Measurements from ENCODE around the gene HACL1. TPM values are rescaled to one million over a fixed set of nuclear protein-coding genes. Genes with fewer than 3 reads are reported as not detected.

HACL1 gene
- total RNA-seq, 1 experiment from 2014 or later: 44.9 TPM

DNA sequence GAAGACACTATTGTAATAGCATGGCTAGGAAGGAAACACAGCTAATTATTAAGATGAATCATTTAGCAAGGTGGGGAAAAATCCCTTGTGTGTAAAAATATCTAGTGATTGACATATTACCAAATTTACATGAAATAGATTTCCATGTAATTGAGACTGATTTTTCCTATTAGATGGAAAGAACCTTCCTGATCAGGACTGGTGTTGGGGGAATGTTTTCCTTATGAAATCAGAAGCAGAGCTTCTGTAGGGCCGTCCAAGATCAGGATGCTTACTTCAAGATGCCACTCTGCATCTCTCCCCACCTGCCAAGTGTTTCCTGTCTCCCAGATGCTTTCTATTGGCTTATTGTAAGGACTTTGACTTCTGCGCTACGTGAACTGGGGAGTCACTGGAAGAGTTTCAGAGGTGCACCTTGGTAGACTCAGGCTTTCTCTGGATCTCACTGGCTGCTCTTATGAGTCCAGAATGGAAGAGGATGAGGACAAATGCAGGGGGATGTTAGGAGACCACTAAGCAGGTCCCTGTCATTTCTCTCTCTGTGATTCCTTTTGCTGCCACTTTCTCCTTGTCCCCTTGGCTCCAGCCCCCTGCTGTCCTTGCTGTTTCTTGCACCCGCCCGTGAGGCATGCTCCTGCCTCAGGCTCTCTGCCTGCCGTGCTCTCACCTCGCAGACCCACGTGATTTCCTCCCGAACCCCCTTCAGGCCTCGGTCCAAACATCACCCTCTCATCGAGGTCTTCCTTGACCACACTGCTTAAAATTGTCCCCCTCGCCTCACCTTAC is 30.2 kb upstream of the HACL1 start:
- ATAC-seq: peak; percentile 10
- ChIA-PET POLR2A (interaction anchor here (0.7 kb wide), 1 partner anchor 31 kb away, joined by 3 read pairs; no protein-coding TSS in a partner anchor), CTCF (interaction anchor here (1.4 kb wide), 1 partner anchor 105 kb away, joined by 4 read pairs; no protein-coding TSS in a partner anchor)
- TF ChIP-seq, protein P1, sequence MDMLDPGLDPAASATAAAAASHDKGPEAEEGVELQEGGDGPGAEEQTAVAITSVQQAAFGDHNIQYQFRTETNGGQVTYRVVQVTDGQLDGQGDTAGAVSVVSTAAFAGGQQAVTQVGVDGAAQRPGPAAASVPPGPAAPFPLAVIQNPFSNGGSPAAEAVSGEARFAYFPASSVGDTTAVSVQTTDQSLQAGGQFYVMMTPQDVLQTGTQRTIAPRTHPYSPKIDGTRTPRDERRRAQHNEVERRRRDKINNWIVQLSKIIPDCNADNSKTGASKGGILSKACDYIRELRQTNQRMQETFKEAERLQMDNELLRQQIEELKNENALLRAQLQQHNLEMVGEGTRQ (CRISPR knock-in tag; IDR thresholded peaks at IDR 0.05): peak; percentile 36; the same call in 1 of the 2 replicates
- TF ChIP-seq CBFB (CRISPR knock-in tag; IDR thresholded peaks at IDR 0.05; ENCODE audit: low read depth) (no peak), SMAD4 (CRISPR knock-in tag; IDR thresholded peaks at IDR 0.05) (no peak)
- Mint-ChIP-seq H3K9me3 (no peaks in the 10 kb centered on the region), H3K4me1 (peaks cover 67% of the 10 kb centered on the region), H3K27me3 (ENCODE audit: low read depth) (peaks cover 2% of the 10 kb centered on the region; the same call in 1 of the 2 replicates), H3K36me3 (peaks cover 4% of the 10 kb centered on the region; the same call in 1 of the 2 replicates), H3K4me3 (no peak overlapping the region), H3K27ac (peak overlapping the region; percentile 43)
- DNase-seq (ENCODE audit: low spot score): peak; percentile 21

DNA sequence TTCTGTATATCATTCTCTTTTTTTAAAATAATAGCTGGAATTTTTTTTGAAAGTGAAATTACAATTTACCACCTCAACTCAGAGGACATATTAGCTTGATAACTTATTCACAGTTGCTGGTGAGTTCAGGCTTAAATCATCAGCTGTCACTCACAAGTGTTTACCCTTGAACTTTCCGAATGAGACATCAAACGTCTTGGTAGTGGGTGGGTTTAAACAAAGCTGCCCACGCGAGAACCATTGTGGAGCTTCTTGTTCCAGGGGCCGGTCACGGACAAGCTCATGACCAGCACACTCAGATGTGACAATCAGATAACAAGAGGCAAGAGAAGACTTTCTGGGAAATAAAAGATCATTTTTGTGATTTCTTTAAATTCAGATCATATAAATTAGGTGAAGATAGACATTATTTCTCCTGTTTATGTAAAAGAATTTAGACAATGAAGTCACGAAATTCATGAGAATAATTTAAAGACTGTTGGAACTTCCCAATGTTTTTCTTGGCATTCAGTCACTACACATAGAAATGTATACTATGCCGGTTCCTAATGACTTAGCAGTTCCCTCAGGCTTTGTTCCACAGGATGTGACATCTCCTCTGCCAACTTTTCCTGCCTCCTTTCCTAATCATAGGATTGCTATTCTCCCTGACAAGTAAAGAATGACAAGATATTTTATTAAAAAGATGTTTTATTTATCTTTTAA is 29.4 kb upstream of the HACL1 start:
- DNase-seq (ENCODE audit: low spot score) (no peak), ATAC-seq (no peak)
- peaks cover 61% of the 10 kb centered on the region for H3K4me1 Mint-ChIP-seq
- TF ChIP-seq, protein P2, sequence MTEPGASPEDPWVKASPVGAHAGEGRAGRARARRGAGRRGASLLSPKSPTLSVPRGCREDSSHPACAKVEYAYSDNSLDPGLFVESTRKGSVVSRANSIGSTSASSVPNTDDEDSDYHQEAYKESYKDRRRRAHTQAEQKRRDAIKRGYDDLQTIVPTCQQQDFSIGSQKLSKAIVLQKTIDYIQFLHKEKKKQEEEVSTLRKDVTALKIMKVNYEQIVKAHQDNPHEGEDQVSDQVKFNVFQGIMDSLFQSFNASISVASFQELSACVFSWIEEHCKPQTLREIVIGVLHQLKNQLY (CRISPR knock-in tag; IDR thresholded peaks at IDR 0.05): no peak
- TF ChIP-seq MYBL2 (CRISPR knock-in tag; IDR thresholded peaks at IDR 0.05): no peak
- TF ChIP-seq FOXP1 (CRISPR knock-in tag; IDR thresholded peaks at IDR 0.05; ENCODE audit: borderline replicate concordance): no peak
- TF ChIP-seq, protein P3, sequence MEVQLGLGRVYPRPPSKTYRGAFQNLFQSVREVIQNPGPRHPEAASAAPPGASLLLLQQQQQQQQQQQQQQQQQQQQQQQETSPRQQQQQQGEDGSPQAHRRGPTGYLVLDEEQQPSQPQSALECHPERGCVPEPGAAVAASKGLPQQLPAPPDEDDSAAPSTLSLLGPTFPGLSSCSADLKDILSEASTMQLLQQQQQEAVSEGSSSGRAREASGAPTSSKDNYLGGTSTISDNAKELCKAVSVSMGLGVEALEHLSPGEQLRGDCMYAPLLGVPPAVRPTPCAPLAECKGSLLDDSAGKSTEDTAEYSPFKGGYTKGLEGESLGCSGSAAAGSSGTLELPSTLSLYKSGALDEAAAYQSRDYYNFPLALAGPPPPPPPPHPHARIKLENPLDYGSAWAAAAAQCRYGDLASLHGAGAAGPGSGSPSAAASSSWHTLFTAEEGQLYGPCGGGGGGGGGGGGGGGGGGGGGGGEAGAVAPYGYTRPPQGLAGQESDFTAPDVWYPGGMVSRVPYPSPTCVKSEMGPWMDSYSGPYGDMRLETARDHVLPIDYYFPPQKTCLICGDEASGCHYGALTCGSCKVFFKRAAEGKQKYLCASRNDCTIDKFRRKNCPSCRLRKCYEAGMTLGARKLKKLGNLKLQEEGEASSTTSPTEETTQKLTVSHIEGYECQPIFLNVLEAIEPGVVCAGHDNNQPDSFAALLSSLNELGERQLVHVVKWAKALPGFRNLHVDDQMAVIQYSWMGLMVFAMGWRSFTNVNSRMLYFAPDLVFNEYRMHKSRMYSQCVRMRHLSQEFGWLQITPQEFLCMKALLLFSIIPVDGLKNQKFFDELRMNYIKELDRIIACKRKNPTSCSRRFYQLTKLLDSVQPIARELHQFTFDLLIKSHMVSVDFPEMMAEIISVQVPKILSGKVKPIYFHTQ (CRISPR knock-in tag; IDR thresholded peaks at IDR 0.05): no peak
- no peak for TF ChIP-seq ESRRA (CRISPR knock-in tag; IDR thresholded peaks at IDR 0.05; ENCODE audit: borderline replicate concordance)
- TF ChIP-seq, protein P4, sequence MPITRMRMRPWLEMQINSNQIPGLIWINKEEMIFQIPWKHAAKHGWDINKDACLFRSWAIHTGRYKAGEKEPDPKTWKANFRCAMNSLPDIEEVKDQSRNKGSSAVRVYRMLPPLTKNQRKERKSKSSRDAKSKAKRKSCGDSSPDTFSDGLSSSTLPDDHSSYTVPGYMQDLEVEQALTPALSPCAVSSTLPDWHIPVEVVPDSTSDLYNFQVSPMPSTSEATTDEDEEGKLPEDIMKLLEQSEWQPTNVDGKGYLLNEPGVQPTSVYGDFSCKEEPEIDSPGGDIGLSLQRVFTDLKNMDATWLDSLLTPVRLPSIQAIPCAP (CRISPR knock-in tag; IDR thresholded peaks at IDR 0.05): no peak
- TF ChIP-seq, protein P5, sequence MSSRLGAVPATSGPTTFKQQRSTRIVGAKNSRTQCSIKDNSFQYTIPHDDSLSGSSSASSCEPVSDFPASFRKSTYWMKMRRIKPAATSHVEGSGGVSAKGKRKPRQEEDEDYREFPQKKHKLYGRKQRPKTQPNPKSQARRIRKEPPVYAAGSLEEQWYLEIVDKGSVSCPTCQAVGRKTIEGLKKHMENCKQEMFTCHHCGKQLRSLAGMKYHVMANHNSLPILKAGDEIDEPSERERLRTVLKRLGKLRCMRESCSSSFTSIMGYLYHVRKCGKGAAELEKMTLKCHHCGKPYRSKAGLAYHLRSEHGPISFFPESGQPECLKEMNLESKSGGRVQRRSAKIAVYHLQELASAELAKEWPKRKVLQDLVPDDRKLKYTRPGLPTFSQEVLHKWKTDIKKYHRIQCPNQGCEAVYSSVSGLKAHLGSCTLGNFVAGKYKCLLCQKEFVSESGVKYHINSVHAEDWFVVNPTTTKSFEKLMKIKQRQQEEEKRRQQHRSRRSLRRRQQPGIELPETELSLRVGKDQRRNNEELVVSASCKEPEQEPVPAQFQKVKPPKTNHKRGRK (CRISPR knock-in tag; IDR thresholded peaks at IDR 0.05; ENCODE audit: borderline replicate concordance): no peak
- no peak for TF ChIP-seq FOXK1 (CRISPR knock-in tag; IDR thresholded peaks at IDR 0.05)
- no peak for TF ChIP-seq ZNF671 (CRISPR knock-in tag; IDR thresholded peaks at IDR 0.05)
- peaks cover 2% of the 10 kb centered on the region; the same call in 1 of the 2 replicates for H3K27me3 Mint-ChIP-seq (ENCODE audit: low read depth)
- H3K36me3 Mint-ChIP-seq: peaks cover under 1% of the 10 kb centered on the region; the same call in 1 of the 2 replicates
- H3K9me3 Mint-ChIP-seq: peaks cover 2% of the 10 kb centered on the region
- ChIA-PET CTCF (interaction anchor here (0.7 to 1.6 kb wide), 4 partner anchors 16 to 181 kb away, joined by 3 to 5 read pairs (median 3); no protein-coding TSS in a partner anchor), POLR2A (interaction anchor here (0.7 kb wide), 1 partner anchor 31 kb away, joined by 3 read pairs; no protein-coding TSS in a partner anchor)
- H3K27ac Mint-ChIP-seq: no peak overlapping the region
- no peak overlapping the region for H3K4me3 Mint-ChIP-seq

All from WTC11 (cell line).